CD4-positive, alpha-beta T cell treated with Interleukin-15 for 4 hours (primary cell): ENCODE data around the gene FAM13A.

Experiments
- DNase-seq: peaks from one replicate; pipeline ENCODE4 v3.0.0-alpha.2; 2020; ENCODE audit warnings: low spot score

FAM13A gene

GRCh38 chr4:88836216-88836615 lies 220.8 kb downstream of the FAM13A start:
- DNase-seq = no peak

GRCh38 chr4:88831031-88831430 lies 226.0 kb downstream of the FAM13A start:
- DNase-seq = no peak

- DNase-seq = no peak
Observed at GRCh38 chr4:88830598-88830997, 226.4 kb downstream of the FAM13A start.

DNA sequence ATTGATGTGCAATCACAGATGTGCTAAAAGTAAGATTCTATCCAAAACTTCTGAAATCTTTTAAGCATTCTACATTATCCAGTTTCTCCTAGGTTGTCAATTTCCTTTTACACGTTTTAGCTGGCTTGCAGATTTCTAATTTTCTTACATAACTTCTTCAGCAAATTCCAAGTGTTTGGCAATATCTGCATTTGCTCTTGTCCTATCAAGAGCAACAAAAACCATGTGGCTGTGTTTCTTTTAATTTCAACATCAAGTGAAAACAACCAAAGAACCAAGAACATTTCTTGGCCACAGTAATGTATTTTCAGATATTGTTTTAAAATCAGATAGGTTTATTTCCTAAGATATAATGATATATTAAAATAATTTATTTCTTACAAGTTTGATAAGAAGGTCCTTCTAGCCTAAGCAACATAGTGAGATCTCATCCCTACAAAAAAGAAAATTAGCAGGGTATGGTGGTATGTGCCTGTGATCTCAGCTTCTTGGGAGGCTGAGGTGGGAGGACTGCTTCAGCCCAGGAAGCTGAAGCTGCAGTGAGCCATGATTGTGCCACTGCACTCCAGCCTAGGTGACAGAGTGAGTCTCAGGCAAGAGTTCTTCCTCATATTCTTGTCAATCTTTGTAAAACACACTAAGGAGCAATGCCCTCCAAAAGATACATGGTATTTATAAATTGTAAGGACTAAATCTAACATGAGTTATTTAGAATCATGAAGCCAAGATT lies 228.0 kb downstream of the FAM13A start:
- no peak for DNase-seq

- no peak for DNase-seq
Observed at GRCh38 chr4:88827442-88827841, 229.5 kb downstream of the FAM13A start.

GRCh38 chr4:88826771-88827170 lies 230.2 kb downstream of the FAM13A start:
- no peak for DNase-seq

GRCh38 chr4:88825931-88826330 lies 231.1 kb downstream of the FAM13A start:
- no peak for DNase-seq

- DNase-seq = peak; percentile 73
Observed at GRCh38 chr4:88823058-88823919, 233.7 kb downstream of the FAM13A start.

GRCh38 chr4:88822034-88822789 lies 234.8 kb downstream of the FAM13A start:
- no peak for DNase-seq

DNA sequence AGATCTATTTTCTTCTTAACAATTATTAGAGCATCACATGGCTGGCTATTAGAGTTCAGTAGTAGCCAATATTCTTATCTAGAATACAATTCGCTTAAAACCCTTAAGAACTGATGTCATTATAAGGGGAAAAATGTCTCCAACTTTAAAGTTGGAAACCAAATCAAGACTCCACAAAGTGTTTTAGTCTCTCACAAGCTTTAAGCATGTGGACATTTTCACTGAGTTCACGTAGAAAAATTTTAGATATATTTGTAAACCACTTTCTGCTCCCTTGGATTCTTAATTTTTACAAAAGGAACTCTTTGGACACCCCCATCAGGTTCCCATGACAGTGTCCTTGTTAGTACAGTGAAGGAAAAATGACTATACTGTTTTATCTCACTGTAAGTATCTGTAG lies 235.5 kb downstream of the FAM13A start:
- DNase-seq = no peak

DNA sequence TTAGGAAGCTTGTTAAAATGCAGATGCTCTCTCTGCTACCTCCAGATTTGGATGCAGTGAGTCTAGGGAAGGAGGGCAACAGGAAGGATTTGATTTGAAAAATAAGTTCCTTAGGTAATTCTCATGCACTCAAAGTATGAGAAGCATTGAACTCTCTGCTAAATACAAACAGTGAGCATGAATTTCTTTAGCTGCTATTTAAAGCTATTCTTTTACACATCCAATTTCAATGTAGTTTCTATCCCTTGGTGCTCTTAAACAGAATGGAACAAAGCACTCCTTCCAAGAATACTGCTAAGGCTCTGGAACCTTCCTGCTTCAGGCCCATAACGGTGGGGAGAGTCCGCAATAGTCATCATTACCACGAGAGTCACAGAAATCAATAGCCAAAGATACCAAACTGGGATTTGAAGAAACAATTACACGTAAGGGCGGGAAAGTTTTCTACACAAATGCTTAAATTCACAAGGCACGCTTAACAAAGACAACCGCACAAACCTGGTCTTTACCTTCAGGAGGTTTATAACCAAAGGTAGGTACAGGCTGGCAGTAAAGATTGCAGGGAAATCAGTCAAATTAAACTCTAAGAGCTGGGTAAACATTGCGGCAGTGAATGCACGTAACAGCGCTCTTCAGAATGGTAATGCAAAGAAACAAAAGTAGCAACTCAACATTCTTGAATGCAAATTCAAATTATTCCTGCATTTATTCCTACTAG lies 236.1 kb downstream of the FAM13A start:
- no peak for DNase-seq

DNA sequence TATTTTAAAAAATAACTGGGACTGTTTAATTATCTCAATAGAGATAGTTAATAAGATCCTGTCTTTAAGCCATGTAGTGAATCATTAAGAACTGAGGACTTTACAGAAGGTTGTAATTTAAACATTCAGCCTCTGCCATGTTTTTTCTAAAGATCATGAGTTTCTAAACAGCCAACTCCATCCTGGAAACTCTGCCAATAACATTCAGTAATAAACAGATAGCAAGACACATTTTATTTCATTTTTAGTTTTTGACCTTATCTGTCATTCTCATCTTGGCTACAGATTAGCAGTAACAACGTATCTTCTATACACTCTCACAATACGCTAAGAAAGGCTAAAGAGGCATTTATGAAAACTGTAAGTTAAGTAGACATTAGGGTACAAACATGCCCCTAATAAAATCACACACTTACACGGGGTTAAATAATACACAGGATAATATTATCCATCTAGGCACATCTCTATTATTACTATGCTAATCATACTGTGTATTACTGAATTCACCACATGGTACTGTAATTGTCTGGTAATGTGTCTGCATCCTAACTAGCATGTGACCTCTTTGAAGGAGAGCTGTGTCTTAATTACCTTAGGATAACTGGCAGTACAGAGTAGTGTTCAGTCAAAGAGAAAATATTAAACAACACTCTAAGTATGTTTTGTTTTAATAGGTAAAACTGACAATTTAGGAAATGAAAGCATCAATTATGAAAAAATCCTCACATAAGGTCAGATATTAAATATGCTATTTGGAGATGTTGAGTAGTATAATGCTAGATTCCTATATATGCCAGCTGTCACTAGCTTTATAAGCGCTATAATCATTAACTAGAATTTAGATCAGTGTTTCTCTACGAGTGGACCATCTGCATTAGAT lies 236.9 kb downstream of the FAM13A start:
- DNase-seq = no peak

- DNase-seq = peak; percentile 52
Observed at GRCh38 chr4:88818631-88819470, 238.1 kb downstream of the FAM13A start.

DNA sequence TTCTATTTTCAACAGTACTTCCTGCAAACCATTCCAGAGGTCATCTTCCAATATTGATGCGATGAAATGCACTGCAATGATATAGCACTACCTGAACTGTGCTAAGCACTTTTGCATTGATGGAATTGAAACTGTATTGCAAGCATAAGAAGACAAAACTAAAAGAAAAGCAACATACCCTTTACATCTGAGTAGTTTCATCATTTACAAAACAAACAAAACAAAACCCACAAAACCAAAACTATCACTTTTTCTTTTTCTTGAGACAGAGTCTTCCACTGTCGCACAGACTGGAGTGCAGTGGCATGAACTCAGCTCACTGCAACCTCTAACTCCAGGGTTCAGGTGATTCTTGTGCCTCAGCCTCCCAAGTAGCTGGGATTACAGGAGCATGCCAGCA lies 239.2 kb downstream of the FAM13A start:
- no peak for DNase-seq

DNA sequence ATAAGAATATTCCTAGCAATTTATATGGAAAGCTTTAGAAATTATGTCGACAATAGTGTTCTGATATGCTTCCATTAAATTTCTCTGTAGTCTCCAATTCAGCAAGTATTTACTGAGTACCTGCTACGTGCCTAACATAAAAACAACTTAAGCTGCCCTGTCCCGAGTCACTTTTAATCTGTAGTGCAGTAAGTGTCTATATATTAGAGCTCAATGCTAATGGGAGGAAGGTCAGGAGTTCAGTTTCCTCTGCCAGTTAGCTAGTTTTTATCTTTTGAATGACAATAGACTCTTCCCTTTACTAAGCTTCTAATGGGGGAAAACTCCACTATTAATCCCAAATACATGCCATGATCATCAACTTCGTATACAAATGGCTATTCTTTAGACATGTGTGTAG lies 240.6 kb downstream of the FAM13A start:
- DNase-seq = no peak

DNA sequence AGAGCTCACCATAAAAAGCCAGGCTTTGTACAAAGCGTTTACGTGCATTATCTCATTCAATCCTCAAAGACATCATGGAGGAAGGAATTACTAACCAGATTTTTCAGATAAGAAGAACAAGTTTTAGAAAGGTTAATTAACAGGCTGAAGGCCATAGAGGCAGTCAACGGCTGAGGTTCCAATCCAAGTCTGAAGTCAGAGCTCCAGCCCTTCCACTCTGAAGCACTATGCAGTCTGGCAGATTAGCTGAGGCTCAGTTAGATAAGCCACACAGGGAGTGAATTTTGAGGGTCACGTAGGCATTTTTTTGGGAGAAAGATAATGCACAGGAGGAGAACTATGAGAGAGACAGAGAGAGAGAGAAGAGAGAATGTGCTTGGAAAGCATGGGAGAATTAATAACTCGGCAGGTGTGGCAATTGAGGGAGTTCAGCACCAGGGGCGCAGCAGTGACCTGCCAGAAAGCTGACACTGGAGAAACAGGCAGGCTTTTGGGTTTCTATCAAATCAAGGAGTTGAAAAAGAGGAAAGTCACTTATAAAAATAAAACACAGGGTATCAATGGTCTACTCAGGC lies 242.9 kb downstream of the FAM13A start:
- no peak for DNase-seq

DNA sequence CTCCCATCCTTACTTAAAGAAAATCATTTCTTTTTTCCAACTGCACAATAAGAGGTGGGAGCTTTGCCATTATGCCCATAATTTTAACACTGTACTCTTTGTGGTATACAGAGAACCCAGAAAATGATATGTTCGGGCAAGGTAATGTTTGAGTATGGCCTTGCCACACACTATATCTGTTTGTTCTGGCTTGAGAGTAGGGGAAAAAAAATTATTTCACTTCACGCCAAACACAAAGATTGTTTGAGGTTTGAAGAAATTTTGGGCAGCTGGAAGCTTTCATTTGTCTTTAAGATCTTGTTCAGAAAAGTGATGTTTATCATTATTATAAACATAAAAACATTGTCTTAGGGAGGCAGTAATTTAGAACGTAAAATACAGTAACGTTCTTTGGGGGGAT lies 244.0 kb downstream of the FAM13A start:
- DNase-seq = no peak

GRCh38 chr4:88812420-88812819 lies 244.6 kb downstream of the FAM13A start:
- no peak for DNase-seq

DNA sequence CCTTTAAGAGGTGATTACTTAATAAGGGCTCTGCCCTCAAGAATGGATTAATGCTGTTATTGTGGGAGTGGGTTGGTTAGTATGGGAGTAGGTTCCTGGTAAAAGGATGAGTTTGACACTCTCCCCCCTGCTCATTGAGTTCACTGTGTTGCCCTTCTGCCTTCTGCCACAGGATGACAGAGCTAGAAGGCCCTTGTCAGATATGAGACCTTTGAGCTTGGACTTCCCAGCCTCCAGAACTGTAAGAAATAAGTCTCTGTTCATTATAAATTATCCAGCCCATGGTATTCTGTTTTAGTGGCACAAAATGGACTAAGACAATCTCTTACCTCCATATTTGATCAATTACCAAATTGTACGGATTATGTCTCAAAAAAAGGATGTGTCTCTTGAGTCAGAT lies 245.1 kb downstream of the FAM13A start:
- DNase-seq = no peak

GRCh38 chr4:88810325-88810724 lies 246.7 kb downstream of the FAM13A start:
- DNase-seq = no peak
